ENCODE results near the gene PPP2R1A. TPM values are rescaled to one million over a fixed set of nuclear protein-coding genes. Genes with fewer than 3 reads are reported as not detected.

PPP2R1A gene
- polyA plus RNA-seq (2013) = 101 TPM

GRCh38 chr19:52189735-52190486, at the start of gene PPP2R1A:
Gene PPP2R1A (plus strand): TSS chr19:52190052. CDS start chr19:52190097, 45 bp downstream.
- WGBS (ENCODE audit: insufficient coverage) = 0% methylated on average over 61 of the region's 70 CpGs
- ChIA-PET POLR2A (interaction anchor here (0.6 kb wide), 2 partner anchors 24 to 39 kb away, joined by 3 read pairs; no protein-coding TSS in a partner anchor), CTCF (interaction anchor here (0.9 kb wide), 1 partner anchor 17 kb away, joined by 3 read pairs; no protein-coding TSS in a partner anchor)
- Histone ChIP-seq H3K27ac (ENCODE audit: insufficient read depth in 1 of 2, low read depth in 1 of 2, low read length in 2 of 2, poor library complexity in 1 of 2, severe bottlenecking in 2 of 2) (peak within 1 kb of the TSS; percentile 96 to 98), H3K36me3 (ENCODE audit: control insufficient read depth in 4 of 4, insufficient read depth in 4 of 4, low read length in 3 of 4) (peaks cover 6 to 22% (median 9%) of the 10 kb centered on the region in 4 experiments), H3K4me1 (ENCODE audit: control extremely low read depth in 1 of 4, control insufficient read depth in 4 of 4, insufficient read depth in 4 of 4, low read length in 3 of 4) (peaks cover 10 to 24% (median 21%) of the 10 kb centered on the region in 4 experiments), H3K27me3 (replicated peaks in 2 of 5; ENCODE audit: control insufficient read depth in 4 of 5, insufficient read depth in 5 of 5, low read length in 4 of 5) (no peaks in the 10 kb centered on the region), H3K9me3 (ENCODE audit: control extremely low read depth in 1 of 5, control insufficient read depth in 4 of 5, insufficient read depth in 2 of 5, low read depth in 1 of 5, low read length in 4 of 5) (no peaks in the 10 kb centered on the region), H3K4me3 (ENCODE audit: control insufficient read depth in 1 of 7, extremely low read depth in 1 of 7, insufficient read depth in 4 of 7, low read depth in 2 of 7, low read length in 6 of 7) (peak within 1 kb of the TSS; percentile 84 to 97 (median 94))
- DNase-seq = peak; percentile 100

DNA sequence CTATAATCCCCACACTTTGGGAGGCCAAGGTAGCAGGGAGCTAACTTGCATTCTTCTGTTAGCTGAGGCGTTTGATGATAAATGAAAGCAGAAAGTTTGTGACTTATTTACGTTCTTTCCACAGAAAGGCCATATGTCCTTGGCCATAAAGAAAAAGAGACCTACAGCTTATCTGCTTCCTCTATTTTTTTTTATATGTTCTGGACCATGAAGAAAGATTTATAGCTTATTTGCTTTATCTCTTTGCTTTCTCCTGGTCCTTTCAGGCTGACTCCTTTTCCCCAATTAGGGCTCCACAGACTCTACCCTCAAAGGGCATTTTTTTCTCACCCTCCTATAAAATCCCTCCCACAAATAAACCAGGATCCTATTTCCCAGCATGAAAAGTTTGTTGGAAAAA, 48.6 kb upstream of the PPP2R1A start:
- WGBS (ENCODE audit: insufficient coverage) = 90% methylated on average over 2 of the region's 2 CpGs
- POLR2A ChIA-PET = no interaction called here

GRCh38 chr19:52142001-52142595, 47.8 kb upstream of the PPP2R1A start:
- WGBS (ENCODE audit: insufficient coverage) = 100% methylated on average over 1 of the region's 3 CpGs
- no peaks in the 10 kb centered on the region for H3K27me3 ChIP-seq (replicated peaks in 2 of 5; ENCODE audit: control insufficient read depth in 4 of 5, insufficient read depth in 5 of 5, low read length in 4 of 5)
- H3K4me3 ChIP-seq (ENCODE audit: control insufficient read depth in 1 of 7, extremely low read depth in 1 of 7, insufficient read depth in 4 of 7, low read depth in 2 of 7, low read length in 6 of 7) = no peak overlapping the region
- no peaks in the 10 kb centered on the region for H3K36me3 ChIP-seq (ENCODE audit: control insufficient read depth in 4 of 4, insufficient read depth in 4 of 4, low read length in 3 of 4)
- H3K27ac ChIP-seq (ENCODE audit: insufficient read depth in 1 of 2, low read depth in 1 of 2, low read length in 2 of 2, poor library complexity in 1 of 2, severe bottlenecking in 2 of 2) = no peak overlapping the region
- no peak for DNase-seq
- POLR2A ChIA-PET = no interaction called here
- peaks cover 0 to 25% (median 16%) of the 10 kb centered on the region in 4 experiments for H3K4me1 ChIP-seq (ENCODE audit: control extremely low read depth in 1 of 4, control insufficient read depth in 4 of 4, insufficient read depth in 4 of 4, low read length in 3 of 4)
- CTCF ChIA-PET = no interaction called here
- H3K9me3 ChIP-seq (ENCODE audit: control extremely low read depth in 1 of 5, control insufficient read depth in 4 of 5, insufficient read depth in 2 of 5, low read depth in 1 of 5, low read length in 4 of 5) = peaks cover 0 to 35% (median 10%) of the 10 kb centered on the region in 5 experiments

More for the DNA sequence above, 48.6 kb upstream of the PPP2R1A start:
- H3K4me3 ChIP-seq (ENCODE audit: control insufficient read depth in 1 of 7, extremely low read depth in 1 of 7, insufficient read depth in 4 of 7, low read depth in 2 of 7, low read length in 6 of 7) = no peak overlapping the region
- CTCF ChIA-PET = no interaction called here
- H3K27me3 ChIP-seq (replicated peaks in 2 of 5; ENCODE audit: control insufficient read depth in 4 of 5, insufficient read depth in 5 of 5, low read length in 4 of 5) = no peaks in the 10 kb centered on the region
- peaks cover 0 to 32% (median 9%) of the 10 kb centered on the region in 5 experiments for H3K9me3 ChIP-seq (ENCODE audit: control extremely low read depth in 1 of 5, control insufficient read depth in 4 of 5, insufficient read depth in 2 of 5, low read depth in 1 of 5, low read length in 4 of 5)
- H3K36me3 ChIP-seq (ENCODE audit: control insufficient read depth in 4 of 4, insufficient read depth in 4 of 4, low read length in 3 of 4) = peaks cover 0 to 3% (median 0%) of the 10 kb centered on the region in 4 experiments
- DNase-seq = no peak
- H3K4me1 ChIP-seq (ENCODE audit: control extremely low read depth in 1 of 4, control insufficient read depth in 4 of 4, insufficient read depth in 4 of 4, low read length in 3 of 4) = peaks cover 0 to 25% (median 16%) of the 10 kb centered on the region in 4 experiments
- H3K27ac ChIP-seq (ENCODE audit: insufficient read depth in 1 of 2, low read depth in 1 of 2, low read length in 2 of 2, poor library complexity in 1 of 2, severe bottlenecking in 2 of 2) = no peak overlapping the region

- H3K4me1 ChIP-seq (ENCODE audit: control extremely low read depth in 1 of 4, control insufficient read depth in 4 of 4, insufficient read depth in 4 of 4, low read length in 3 of 4) = peaks cover 0 to 8% (median 0%) of the 10 kb centered on the region in 4 experiments
- H3K27ac ChIP-seq (ENCODE audit: insufficient read depth in 1 of 2, low read depth in 1 of 2, low read length in 2 of 2, poor library complexity in 1 of 2, severe bottlenecking in 2 of 2) = no peak overlapping the region
- ChIA-PET CTCF (no interaction called here), POLR2A (no interaction called here)
- H3K4me3 ChIP-seq (ENCODE audit: control insufficient read depth in 1 of 7, extremely low read depth in 1 of 7, insufficient read depth in 4 of 7, low read depth in 2 of 7, low read length in 6 of 7) = no peak overlapping the region
- peaks cover 6 to 49% (median 27%) of the 10 kb centered on the region in 5 experiments for H3K9me3 ChIP-seq (ENCODE audit: control extremely low read depth in 1 of 5, control insufficient read depth in 4 of 5, insufficient read depth in 2 of 5, low read depth in 1 of 5, low read length in 4 of 5)
- H3K27me3 ChIP-seq (replicated peaks in 2 of 5; ENCODE audit: control insufficient read depth in 4 of 5, insufficient read depth in 5 of 5, low read length in 4 of 5) = no peaks in the 10 kb centered on the region
- H3K36me3 ChIP-seq (ENCODE audit: control insufficient read depth in 4 of 4, insufficient read depth in 4 of 4, low read length in 3 of 4) = peaks cover 0 to 3% (median 0%) of the 10 kb centered on the region in 4 experiments
- DNase-seq = no peak
Observed at GRCh38 chr19:52148256-52148655, 41.6 kb upstream of the PPP2R1A start.

DNA sequence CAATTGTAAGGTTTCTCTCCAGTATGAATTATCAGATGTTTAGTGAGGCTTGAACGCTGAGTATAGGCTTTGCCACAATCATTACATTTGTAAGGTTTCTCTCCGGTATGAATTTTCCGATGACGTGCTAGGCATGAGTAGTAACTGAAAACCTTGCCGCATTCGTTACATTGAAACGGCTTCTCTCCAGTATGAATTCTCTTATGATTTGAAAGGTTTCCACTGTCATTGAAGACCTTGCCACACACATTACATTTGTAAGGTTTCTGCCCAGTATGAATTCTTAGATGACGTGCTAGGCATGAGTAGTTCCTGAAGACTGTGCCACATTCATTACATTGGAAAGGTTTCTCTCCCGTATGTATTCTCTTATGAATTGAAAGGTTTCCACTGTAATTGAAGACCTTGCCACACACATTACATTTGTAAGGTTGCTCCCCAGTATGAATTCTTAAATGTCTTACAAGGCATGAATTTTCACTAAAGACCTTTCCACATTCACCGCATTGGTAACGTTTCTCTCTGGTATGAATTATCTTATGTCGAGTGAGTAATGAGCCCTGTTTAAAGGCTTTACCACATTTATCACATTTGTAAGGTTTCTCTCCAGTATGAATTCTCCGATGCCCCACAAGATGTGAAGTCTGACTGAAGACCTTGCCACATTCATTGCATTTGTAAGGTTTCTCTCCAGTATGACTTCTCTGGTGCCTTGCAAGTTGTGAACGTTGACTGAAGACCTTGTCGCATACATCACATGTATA, 34.1 kb upstream of the PPP2R1A start:
- H3K9me3 ChIP-seq (ENCODE audit: control extremely low read depth in 1 of 5, control insufficient read depth in 4 of 5, insufficient read depth in 2 of 5, low read depth in 1 of 5, low read length in 4 of 5) = peaks cover 17 to 84% (median 61%) of the 10 kb centered on the region in 5 experiments

GRCh38 chr19:52170304-52170703, 19.5 kb upstream of the PPP2R1A start:
- Histone ChIP-seq H3K27me3 (replicated peaks in 2 of 5; ENCODE audit: control insufficient read depth in 4 of 5, insufficient read depth in 5 of 5, low read length in 4 of 5) (no peaks in the 10 kb centered on the region), H3K4me3 (ENCODE audit: control insufficient read depth in 1 of 7, extremely low read depth in 1 of 7, insufficient read depth in 4 of 7, low read depth in 2 of 7, low read length in 6 of 7) (peak overlapping the region; percentile 70 to 100 (median 98)), H3K27ac (ENCODE audit: insufficient read depth in 1 of 2, low read depth in 1 of 2, low read length in 2 of 2, poor library complexity in 1 of 2, severe bottlenecking in 2 of 2) (peak overlapping the region in 1 of 2 experiments; percentile 80), H3K36me3 (ENCODE audit: control insufficient read depth in 4 of 4, insufficient read depth in 4 of 4, low read length in 3 of 4) (peaks cover 3 to 27% (median 16%) of the 10 kb centered on the region in 4 experiments), H3K9me3 (ENCODE audit: control extremely low read depth in 1 of 5, control insufficient read depth in 4 of 5, insufficient read depth in 2 of 5, low read depth in 1 of 5, low read length in 4 of 5) (peaks cover 0 to 15% (median 4%) of the 10 kb centered on the region in 5 experiments), H3K4me1 (ENCODE audit: control extremely low read depth in 1 of 4, control insufficient read depth in 4 of 4, insufficient read depth in 4 of 4, low read length in 3 of 4) (peaks cover 5 to 20% (median 11%) of the 10 kb centered on the region in 4 experiments)
- POLR2A ChIA-PET = no interaction called here
- peak in 2 of 3 donors; percentile 11 to 15 for DNase-seq
- 32% methylated on average over 5 of the region's 5 CpGs for WGBS (ENCODE audit: insufficient coverage)
- CTCF ChIA-PET = no interaction called here

More for the DNA sequence above, 34.1 kb upstream of the PPP2R1A start:
- no peak for DNase-seq
- H3K27ac ChIP-seq (ENCODE audit: insufficient read depth in 1 of 2, low read depth in 1 of 2, low read length in 2 of 2, poor library complexity in 1 of 2, severe bottlenecking in 2 of 2) = no peak overlapping the region
- no peak overlapping the region for H3K4me3 ChIP-seq (ENCODE audit: control insufficient read depth in 1 of 7, extremely low read depth in 1 of 7, insufficient read depth in 4 of 7, low read depth in 2 of 7, low read length in 6 of 7)
- CTCF ChIA-PET = no interaction called here
- H3K27me3 ChIP-seq (replicated peaks in 2 of 5; ENCODE audit: control insufficient read depth in 4 of 5, insufficient read depth in 5 of 5, low read length in 4 of 5) = no peaks in the 10 kb centered on the region
- POLR2A ChIA-PET = no interaction called here
- H3K4me1 ChIP-seq (ENCODE audit: control extremely low read depth in 1 of 4, control insufficient read depth in 4 of 4, insufficient read depth in 4 of 4, low read length in 3 of 4) = no peaks in the 10 kb centered on the region
- WGBS (ENCODE audit: insufficient coverage) = 94% methylated on average over 10 of the region's 15 CpGs
- H3K36me3 ChIP-seq (ENCODE audit: control insufficient read depth in 4 of 4, insufficient read depth in 4 of 4, low read length in 3 of 4) = peaks cover 16 to 56% (median 25%) of the 10 kb centered on the region in 4 experiments
